ENCODE measurements around the gene ACTR5. TPM values are rescaled to one million over a fixed set of nuclear protein-coding genes. Genes with fewer than 3 reads are reported as not detected.
"Not testable (repeated sequence)": the region's sequence is repeated elsewhere in the genome, so short reads cannot be mapped to it uniquely, and the experiment has no call there.

ACTR5 gene
- polyA plus RNA-seq, 5 donors, result 10.8 to 12.8 (median 11.9) TPM

DNA sequence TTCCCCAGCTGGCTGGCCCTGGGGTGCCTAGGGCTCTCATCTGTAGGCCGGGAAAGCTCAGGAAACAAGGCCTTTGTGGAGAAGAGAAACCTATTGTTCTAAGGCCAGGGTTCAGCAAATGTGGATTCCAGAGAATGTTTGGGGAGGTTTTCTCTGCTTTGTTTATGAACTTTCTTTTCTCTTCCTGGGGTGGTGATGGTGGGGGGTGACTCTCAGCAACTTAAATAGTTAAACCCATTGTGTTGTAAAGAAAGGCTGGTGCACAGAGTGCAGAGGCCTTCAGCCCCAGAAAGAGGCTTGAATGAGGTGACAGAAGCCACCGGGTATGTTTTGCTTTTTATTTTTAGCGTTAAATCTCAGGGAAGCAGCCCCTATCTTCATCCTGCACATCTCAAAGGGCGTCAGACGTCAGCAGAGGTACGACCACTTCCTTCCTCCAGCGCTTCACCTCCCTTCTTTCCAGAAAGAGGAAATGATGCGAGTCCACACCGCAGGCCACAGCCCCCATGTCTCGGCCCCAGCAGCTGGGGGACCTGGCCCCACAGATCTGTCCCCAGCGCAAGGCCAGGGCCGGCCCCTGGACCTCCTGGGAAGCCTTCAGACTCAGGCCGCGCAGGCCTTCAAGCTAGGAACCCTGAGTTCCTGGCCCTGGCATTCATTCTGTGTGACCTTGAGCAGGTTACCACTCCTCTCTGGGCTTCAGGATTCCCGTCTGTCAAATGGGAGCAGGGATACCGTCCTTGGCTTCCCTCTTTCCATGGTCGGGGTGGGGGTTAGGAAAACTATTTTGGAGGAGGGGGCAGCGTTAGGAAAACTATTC, 56.6 kb downstream of the ACTR5 start:
- DNase-seq, result no peak

DNA sequence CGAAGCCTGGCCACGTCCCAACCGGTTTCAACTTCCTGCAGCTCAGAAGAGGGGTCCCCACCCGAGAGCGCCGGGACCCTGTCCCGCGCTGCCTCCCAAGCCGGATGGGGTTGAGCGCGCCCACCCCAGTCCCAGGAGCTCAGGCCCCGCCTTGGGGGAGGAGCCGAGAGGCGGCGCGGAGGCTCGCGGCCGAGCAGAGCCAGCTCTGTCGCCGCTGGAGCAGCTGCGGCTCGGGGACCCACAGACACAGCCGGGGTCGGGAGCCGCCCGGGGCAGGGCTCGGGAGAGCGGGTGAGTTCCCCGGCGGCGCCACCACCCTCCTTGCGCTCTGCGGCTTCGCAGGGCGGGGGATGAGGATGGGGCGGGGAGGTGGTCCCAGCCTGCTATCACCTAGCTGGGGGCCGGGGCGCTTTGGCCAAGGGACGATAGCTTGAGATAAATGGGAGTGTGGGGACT, 57.3 kb downstream of the ACTR5 start, which contains the start of gene PPP1R16B:
TSS of gene PPP1R16B (plus strand) at position 196 of the 456 bp plus-strand sequence. CDS start 30,229 bp downstream, outside the sequence.
- DNase-seq, result peak; percentile 32 to 51

DNA sequence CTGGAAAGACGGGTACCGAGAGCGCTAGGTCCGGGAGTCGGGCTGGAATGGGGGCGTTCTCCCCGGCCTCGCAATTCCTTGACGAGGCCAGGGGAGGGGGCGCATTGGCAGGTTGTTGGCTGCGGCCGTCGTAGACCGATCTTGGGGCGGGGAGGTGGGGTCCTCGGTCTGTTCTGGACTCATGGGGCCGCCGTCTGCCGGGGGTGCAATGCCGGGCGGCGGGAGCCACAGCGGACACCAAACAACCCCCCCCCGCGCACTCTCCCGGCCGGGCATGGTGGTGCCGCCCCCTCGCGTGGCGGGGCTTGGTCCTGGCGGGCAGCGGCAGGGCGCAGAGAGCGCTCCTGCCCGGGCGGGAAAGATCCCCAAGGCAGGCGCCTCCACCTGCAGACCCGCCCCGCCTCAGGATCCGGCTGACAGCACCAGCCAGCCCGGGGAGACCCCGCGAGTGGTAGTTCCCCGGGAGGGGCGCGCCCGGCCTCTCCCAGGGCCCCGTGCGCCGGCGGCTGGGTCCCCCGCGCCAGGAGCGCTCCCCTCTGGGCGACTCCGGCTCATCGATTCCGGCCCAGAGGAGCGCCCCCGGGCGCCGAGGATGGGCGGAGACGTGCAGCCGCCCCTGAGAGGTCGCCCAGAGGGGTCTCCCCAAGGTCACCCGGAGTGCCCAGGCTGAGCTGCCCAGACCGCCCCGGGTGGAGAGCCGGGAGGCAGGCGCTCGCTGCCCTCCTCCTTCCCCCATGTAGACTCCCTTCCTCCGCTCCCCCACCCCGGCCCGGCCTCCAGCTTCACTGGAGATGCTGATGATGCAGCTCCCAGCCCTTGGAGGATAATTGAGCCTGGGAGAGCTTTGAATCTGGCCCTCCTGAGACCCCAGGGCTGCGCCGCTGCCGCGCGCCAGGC, 57.9 kb downstream of the ACTR5 start:
- DNase-seq, result no peak

DNA sequence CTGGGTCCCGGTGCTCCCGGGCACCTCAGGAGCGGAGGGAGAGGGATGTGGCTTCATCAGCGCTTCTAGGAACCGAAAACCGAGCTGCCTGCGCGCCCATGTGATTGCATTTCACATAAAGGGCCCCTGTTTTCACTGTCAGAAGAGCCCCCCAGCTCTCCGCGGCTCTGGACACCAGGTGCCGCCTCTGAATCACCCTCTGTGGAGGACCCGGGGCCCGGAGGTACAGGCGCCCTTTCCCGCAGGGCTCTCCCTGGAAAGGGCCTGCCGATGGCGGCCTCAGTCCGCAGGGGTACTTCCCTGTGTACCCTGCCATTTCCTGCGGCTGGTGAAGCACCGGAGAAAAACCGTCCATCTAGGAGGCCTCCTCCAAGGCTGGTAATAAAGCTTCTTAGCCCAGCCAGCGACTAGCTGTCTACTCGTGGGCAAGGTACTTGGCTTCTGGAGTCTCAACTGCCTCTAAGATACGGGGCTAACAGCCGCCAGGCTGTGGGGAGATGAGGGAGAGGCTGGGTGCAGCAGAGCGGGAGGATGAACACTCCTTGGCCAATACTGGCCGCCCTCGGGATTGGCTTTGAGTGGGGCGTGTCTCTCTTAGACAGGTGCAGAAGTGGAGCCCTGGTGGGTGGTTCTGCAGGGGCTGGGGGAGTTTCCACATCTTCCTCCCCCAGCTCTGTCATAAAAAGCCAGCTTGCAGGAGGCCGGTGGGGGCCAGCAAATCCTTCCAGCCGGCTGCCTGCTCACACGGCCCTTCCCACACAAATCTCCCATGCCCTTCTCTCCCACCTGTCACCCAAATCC, 58.8 kb downstream of the ACTR5 start:
- no peak for DNase-seq

DNA sequence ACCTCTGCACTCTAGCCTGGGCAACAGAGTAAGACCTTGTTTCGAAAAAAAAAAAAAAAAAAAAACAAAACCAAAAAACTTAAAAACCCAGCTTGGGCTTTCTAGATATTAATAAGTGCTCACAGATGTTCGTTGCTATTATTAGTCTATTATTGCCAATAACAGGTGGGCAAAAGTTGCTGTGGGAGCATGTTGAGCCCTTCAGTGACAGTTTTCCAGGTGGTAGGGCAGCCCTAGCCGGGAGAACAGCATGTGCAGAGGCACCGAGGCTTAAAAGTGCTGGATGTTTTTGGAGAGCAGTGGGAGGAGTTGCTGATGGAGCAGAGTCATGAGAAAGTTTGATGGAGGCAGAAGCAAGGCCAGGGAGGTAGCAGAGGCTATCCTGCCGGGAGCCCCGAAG, 61.7 kb downstream of the ACTR5 start:
- no peak for DNase-seq

DNA sequence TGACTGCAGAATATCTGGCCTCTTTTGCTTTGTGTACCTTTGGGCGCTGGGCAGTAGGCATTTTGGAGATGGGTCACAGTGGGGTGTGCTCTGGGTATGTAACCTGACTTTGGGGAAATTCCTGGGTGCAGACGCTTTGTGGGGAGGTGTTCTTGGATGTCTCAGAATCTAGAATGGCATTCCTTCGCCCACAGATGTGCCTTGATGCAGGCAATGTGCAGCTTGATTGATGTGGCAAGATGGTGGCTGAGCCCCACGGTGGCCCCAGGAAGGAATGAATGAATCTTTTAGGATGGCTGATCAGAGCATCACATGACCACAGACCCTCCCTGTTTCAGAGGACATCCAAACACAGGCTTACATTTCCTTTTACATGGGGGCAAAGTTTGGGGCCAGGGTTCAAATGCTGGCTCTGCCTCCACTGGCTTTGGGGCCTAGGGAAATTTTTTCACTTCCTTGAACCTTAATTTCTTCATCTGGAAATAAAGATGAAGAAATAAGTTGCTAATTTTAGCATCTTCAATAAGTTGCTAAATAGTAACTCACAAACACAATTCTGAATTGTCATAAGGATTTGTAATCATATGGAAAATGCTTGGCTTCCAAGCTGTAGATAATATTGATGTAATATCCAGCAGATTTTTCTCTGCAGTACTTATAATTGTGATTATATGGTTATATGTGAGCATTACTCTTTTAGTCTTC, 62.8 kb downstream of the ACTR5 start:
- no peak for DNase-seq

DNA sequence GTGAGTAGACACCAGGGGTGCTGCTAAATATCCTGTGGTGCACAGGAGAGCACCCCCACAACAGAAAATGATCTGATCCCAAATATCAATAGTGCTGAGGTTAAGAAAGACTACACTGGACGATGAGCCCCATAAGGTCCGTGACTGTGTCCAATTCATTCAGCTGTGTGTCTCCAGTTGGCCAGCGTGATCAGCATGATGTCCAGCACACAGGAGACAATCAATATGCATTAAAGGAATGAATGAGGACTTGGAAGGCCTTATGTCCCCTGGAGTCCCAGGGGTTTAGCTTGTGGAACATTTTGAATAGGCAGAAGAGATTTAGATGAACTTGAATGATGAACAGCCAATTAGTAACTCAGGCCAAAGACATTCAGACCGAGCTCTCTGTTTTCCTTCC, 63.5 kb downstream of the ACTR5 start:
- DNase-seq, result no peak

DNA sequence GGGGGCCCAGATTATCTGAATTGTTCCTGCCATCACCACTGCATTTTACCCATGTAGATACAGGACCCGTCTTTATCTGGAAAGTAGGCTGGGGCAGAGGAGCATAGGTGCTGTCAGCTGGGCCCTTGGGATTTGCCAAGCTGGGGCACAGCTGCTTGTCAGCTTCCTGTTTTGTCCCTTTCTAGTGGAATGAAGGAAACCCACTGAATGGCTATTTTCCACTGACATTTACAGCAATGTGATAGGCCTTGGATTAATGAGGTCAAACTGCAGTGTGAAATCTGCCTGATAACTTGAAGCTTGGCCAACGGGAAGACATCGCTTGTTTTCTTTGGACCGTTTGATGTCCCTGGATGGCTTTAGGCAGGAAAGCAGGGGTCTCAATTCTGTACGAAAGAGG, 63.9 kb downstream of the ACTR5 start:
- no peak for DNase-seq

DNA sequence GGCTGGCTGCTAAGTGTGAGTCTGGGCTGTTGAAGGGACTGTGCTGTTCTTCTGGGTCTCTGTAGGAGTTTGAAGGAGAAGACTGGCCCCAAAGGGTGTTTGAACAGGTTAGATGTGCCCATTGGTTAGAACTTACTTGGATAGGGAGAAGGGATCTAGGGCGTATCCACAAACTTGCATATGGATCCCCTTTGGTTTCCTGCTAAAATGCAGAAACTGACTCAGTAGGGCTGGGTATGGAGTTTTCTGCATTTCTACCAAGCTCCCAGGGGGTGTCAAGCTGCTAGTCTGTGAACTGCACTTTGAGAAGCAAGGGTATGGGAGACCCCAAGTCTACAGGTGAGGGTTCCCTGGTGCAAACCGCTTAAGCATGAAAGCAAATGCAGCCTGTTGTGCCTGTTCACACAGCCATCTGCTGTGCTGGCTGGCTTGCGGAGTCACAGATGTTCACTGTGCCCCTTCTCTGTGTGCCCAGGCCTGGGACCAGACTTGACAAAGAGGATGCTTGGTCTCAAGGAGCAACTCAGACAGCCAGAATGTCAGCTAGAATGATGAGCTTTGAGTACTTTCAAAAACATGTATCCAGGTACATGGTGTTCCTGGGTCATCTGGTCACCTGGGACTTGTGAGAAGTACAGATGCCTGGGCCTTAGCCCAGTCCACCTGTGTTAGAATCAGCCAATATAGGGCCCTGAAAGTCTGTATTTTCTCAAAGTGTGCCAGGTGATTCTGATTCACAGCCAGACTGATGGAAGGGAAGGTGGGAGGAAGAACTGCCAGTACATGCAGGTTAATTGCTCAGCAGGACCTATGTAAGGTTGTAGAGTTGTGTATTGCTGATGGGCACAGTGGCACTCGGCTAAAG, 64.7 kb downstream of the ACTR5 start:
- no peak for DNase-seq

DNA sequence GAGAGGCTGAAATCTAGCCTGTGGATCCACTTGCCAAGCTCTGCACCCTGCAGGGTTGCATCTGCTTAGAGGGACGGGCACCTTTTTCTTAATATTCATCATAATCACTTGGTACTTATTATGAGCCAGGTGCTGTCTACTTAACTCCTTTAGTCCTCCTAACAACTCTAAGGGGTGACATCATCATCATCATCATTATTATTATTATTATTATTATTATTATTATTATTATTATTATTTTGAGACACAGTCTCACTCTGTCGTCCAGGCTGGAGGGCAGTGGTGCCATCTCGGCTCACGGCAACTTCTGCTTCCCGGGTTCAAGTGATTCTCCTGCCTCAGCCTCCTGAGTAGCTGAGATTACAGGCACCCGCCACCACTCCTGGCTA, 65.3 kb downstream of the ACTR5 start:
- not testable (repeated sequence) for DNase-seq

DNA sequence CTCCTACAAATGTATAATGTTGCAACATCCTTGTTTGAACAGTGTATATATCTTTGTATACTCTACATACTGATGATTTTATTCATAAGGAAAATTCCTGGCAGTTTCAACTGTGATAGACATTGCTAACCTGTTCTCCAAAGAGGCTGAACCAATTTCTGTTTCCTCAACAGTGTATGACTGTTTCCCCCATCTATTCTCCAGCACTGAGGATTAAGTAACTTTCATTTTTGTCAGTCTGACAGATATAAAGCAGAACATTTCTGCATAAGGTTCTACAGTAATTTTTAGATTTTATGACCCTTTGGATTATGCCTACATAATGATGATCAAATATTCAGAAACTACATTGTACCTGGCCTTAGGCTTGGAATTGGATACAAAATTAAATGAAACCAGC, 67.2 kb downstream of the ACTR5 start:
- no peak for DNase-seq

DNA sequence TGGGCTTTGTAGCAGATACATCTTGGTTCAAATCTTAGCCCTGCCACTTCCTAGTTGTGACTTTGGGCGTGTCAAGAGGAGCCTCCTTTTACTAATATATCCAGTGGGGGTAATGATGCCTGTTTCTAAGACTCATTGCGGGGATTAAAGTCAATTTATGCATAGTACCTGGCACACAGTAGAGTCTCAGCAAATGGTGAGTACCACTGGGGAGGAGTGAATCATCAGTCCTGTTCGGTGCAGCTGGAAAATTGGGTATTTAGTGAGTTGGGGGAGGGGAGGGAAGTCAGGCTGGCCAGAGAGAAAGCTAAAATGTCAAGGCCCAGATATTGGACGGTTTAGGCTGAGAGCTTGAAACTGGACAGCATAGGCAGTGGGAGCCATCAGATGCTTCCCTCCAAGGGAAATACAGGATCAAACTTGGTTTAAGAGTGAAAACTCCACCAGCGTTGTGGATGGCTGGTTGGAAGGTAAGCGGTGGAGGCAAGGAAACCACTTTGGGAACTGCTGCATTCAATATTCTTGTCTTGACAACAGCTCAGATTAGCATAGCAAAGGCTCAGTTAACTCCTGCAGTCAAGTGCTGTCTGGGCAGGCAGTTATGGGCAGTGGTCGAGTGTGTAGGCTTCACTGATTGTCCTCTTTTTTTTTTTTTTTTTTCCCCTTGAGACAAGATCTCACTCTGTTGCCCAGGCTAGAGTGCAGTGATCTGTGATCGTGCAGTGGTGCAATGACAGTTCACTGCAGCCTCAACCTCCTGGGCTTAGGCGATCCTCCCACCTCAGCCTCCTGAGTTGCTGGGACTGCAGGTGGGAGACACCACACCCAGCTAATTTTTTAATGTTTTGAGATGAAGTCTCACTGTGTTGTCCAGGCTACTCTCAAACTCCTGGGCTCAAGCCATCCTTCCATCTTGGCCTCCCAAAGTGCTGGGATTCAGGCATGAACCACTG, 70.1 kb downstream of the ACTR5 start:
- no peak for DNase-seq

Other genes with a start within 250 kb of the ACTR5 start
- gene ADIG, start 167.3 kb upstream of the ACTR5 start, polyA plus RNA-seq (ENCODE audit: insufficient read depth in 1 of 5, insufficient read length in 5 of 5, low replicate concordance in 1 of 5), result not detected
- gene ARHGAP40, start 146.7 kb upstream of the ACTR5 start, polyA plus RNA-seq (ENCODE audit: insufficient read depth in 1 of 5, insufficient read length in 5 of 5, low replicate concordance in 1 of 5), result under 1 TPM; 0.11 to 0.80 (median 0.35) TPM
- not detected for gene SLC32A1, start 24.0 kb upstream of the ACTR5 start, polyA plus RNA-seq (ENCODE audit: insufficient read depth in 1 of 5, insufficient read length in 5 of 5, low replicate concordance in 1 of 5)
- 1 to 10 TPM; 5.5 to 7.4 (median 7.0) TPM for gene PPP1R16B, start 57.2 kb downstream of the ACTR5 start, polyA plus RNA-seq (ENCODE audit: insufficient read depth in 1 of 5, insufficient read length in 5 of 5, low replicate concordance in 1 of 5)
- gene FAM83D, start 178.0 kb downstream of the ACTR5 start, polyA plus RNA-seq (ENCODE audit: insufficient read depth in 1 of 5, insufficient read length in 5 of 5, low replicate concordance in 1 of 5), result 10 to 100 TPM; 10.4 to 27.1 (median 14.1) TPM
- 10 to 100 TPM; 15.5 to 17.6 (median 16.6) TPM for gene DHX35, start 213.9 kb downstream of the ACTR5 start, polyA plus RNA-seq (ENCODE audit: insufficient read depth in 1 of 5, insufficient read length in 5 of 5, low replicate concordance in 1 of 5)